GM12878 (cell line): ENCODE data around the gene MAGI2. TPM values are rescaled to one million over a fixed set of nuclear protein-coding genes. Genes with fewer than 3 reads are reported as not detected.

Experiments
- ATAC-seq: fragments of 200-7000 bp; cut with Tn5 transposase; 3 replicates; pipeline ENCODE4 v1.9.1; 2020; ENCODE audit warnings: mild to moderate bottlenecking, moderate library complexity
- BruUV-seq: library from RNA; stranded (reverse); fragments of 400-500 nt; replicated peaks from 2 replicates; lab custom pipeline; 2021; lab: Mats Ljungman, UMichigan
- CTCF ChIA-PET: fragments of 300-600 bp; sonication (Branson Sonifier 250); formaldehyde crosslinking; extraction: SDS; loops from one replicate; lab custom pipeline; 2021; ENCODE audit warnings: inconsistent platforms; lab: Yijun Ruan, JAX
- POLR2A ChIA-PET: fragments of 350-600 bp; formaldehyde crosslinking; extraction: SDS; loops from one replicate; lab custom pipeline; 2021; ENCODE audit warnings: inconsistent platforms; lab: Charles Lee
- RAD21 ChIA-PET: fragments of 300-600 bp; sonication (Branson Sonifier 250); formaldehyde crosslinking; loops from one replicate; lab custom pipeline; 2023; ENCODE audit warnings: antibody characterized with exemption; ENCODE audit not compliant: unreplicated experiment; lab: Charles Lee
- SMC1A ChIA-PET: fragments of 300-600 bp; sonication (Branson Sonifier 250); formaldehyde crosslinking; loops from one replicate; lab custom pipeline; 2023; ENCODE audit not compliant: unreplicated experiment, uncharacterized antibody; lab: Charles Lee
- DNase-seq: peaks from one replicate; pipeline ENCODE4 v3.0.0-alpha.2; 2011; ENCODE audit warnings: low read depth, low spot score
- FAIRE-seq: peaks from 3 replicates; lab custom pipeline; 2011; peaks lifted over from hg19 to GRCh38; lab: Jason Lieb, UNC
- H2AFZ ChIP-seq: 2 replicates; pipeline ENCODE4 v1.6.0; 2011; ENCODE audit warnings: low read depth, low read length, control low read depth; ENCODE audit not compliant: control insufficient read depth
- H3K27ac ChIP-seq: 2 replicates; pipeline ENCODE4 v1.5.1; 2011; ENCODE audit warnings: control low read depth; ENCODE audit not compliant: control insufficient read depth, insufficient read depth
- H3K27me3 ChIP-seq, 2 experiments: replicated peaks in 1 of 2; 2 replicates each; pipeline versions ENCODE4 v1.6.0 to v1.6.1; 2011; ENCODE audit warnings: low read length in 1 of 2; ENCODE audit not compliant: control insufficient read depth in 2 of 2, insufficient read depth in 2 of 2
- H3K36me3 ChIP-seq, 2 experiments: 2 replicates each; pipeline ENCODE4 v1.5.1; 2011; ENCODE audit warnings: low read length in 1 of 2; ENCODE audit not compliant: control insufficient read depth in 2 of 2, insufficient read depth in 2 of 2
- H3K4me1 ChIP-seq: 2 replicates; pipeline ENCODE4 v1.6.1; 2011; ENCODE audit warnings: mild to moderate bottlenecking, low read length, moderate library complexity, mixed read lengths; ENCODE audit not compliant: control insufficient read depth, insufficient read depth
- H3K4me2 ChIP-seq: 2 replicates; pipeline ENCODE4 v1.6.0; 2011; ENCODE audit warnings: control low read depth; ENCODE audit not compliant: control insufficient read depth, insufficient read depth
- H3K4me3 ChIP-seq: fragments of 200-600 bp; sonication (generic); 2 replicates; pipeline ENCODE4 v1.5.1; 2016
- H3K79me2 ChIP-seq: 2 replicates; pipeline ENCODE4 v1.6.0; 2011; ENCODE audit warnings: low read length; ENCODE audit not compliant: control insufficient read depth, insufficient read depth
- H3K9ac ChIP-seq: 2 replicates; pipeline ENCODE4 v1.8.0; 2011; ENCODE audit warnings: low read length, control low read depth, mixed read lengths; ENCODE audit not compliant: control insufficient read depth, insufficient read depth
- H3K9me3 ChIP-seq: replicated peaks from 3 replicates; pipeline ENCODE4 v1.5.1; 2011; ENCODE audit warnings: mild to moderate bottlenecking, low read length; ENCODE audit not compliant: control insufficient read depth, insufficient read depth
- H4K20me1 ChIP-seq: 2 replicates; pipeline ENCODE4 v1.6.0; 2011; ENCODE audit not compliant: control insufficient read depth, insufficient read depth
- CTCF ChIP-seq, 3 experiments: IDR thresholded peaks in 2 of 3; conservative IDR thresholded peaks in 1 of 3; 2 replicates each; pipeline ENCODE4 v1.5.1; 2011; ENCODE audit warnings: low read depth in 3 of 3, low read length in 3 of 3, mild to moderate bottlenecking in 3 of 3, control low read depth in 2 of 3, moderate library complexity in 2 of 3, inconsistent platforms in 1 of 3, mixed read lengths in 1 of 3; ENCODE audit not compliant: control insufficient read depth in 2 of 3, insufficient read depth in 1 of 3; ENCODE audit errors: extremely low read depth in 1 of 3
- RAD21 ChIP-seq: IDR thresholded peaks from 2 replicates; pipeline ENCODE4 v1.6.1; 2011; ENCODE audit warnings: mild to moderate bottlenecking, low read depth, low read length, moderate library complexity; ENCODE audit not compliant: insufficient read depth
- SMC3 ChIP-seq: IDR thresholded peaks from 2 replicates; pipeline ENCODE4 v1.6.1; 2011; ENCODE audit warnings: low read length, improper control_type of control experiment, borderline replicate concordance
- WGBS: methylation state at CpG from one replicate; pipeline ENCODE4 v1.1.6; 2016; ENCODE audit warnings: low lambda C conversion rate; ENCODE audit not compliant: insufficient replicate concordance, insufficient coverage; ENCODE audit errors: missing lambda C conversion rate; 5-methylcytosine and 5-hydroxymethylcytosine counted together
- in situ Hi-C: fragments of 300-500 bp; cut with MboI; formaldehyde crosslinking; loops from 9 replicates; pipeline ENCODE4 v1.14.3; 2018; ENCODE audit warnings: mixed read lengths
- intact Hi-C: fragments of 100-400 bp; cut with micrococcal nuclease; formaldehyde crosslinking; loops from one replicate; pipeline ENCODE4 v1.14.2; 2022; ENCODE audit not compliant: unreplicated experiment
- polyA plus RNA-seq, 11 experiments: library from polyadenylated mRNA; depleted of rRNA in 4 of 11; unstranded in 6 of 11; stranded (reverse) in 5 of 11; fragments of >200 nt; fragmentation: Nextera tagmentation in 4 of 11; fragmentation: Illumina TruSeq in 1 of 11; extraction: Ambion mirVana in 4 of 11; extraction: Trizol in 1 of 11; gene quantifications; 1 replicate in 1 of 11; 2 replicates in 10 of 11; pipeline versions ENCODE4 v1.2.1 to v1.2.3, GENCODE V29; 2011 to 2016; ENCODE audit warnings: inconsistent platforms in 2 of 11, missing spikeins in 2 of 11, low read depth in 1 of 11
- total RNA-seq, 4 experiments: library from RNA; depleted of rRNA in 3 of 4; stranded (reverse); fragments of >200 nt in 3 of 4; fragmentation: Illumina TruSeq in 1 of 4; extraction: Trizol in 1 of 4; gene quantifications; 2 replicates each; pipeline versions ENCODE4 v1.2.1 to v1.2.3, GENCODE V29; 2013 to 2021
- TF ChIP-seq, protein P1 (sequence below): IDR thresholded peaks from 2 replicates; pipeline ENCODE4 v1.6.1; 2011; ENCODE audit warnings: low read depth, mild to moderate bottlenecking, low read length, moderate library complexity, borderline replicate concordance; ENCODE audit errors: extremely low read depth

The MAGI2 gene
- total and polyA plus RNA-seq, 10 of the 15 experiments (the other 5 are each of a cell fraction or from before 2014, with no cell fraction given): 0.01 to 0.31 (median 0.05) TPM; not detected in 2

DNA sequence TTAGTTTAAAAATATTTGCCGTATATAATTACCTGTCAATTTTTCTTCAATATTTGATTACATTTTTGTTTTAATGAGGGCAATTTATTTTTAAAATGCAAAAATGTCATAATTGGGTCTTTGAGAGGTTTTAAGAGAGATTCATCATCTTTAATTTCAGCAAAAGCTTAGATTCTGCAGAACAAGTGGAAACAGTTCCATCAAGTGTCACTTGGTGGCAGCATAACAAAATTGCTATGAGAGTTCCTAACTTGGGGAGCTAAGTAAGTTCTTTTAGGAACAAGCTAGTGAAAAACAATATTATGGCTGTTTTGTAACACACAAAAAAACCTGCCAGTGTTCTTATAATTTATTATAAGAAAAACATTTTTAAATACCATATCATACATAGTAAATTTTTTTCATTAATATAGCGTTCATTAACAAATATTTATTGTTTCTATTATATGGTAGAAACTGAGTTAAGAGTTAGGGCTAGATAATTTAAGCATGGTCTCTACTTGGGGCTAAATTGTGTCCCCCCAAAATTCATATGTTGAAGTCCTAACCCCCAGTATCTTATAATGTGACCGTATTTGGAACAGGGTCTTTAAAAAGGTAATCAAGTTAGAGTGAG is 155.2 kb downstream of the MAGI2 start:
- H2AFZ ChIP-seq: no peak overlapping the region
- WGBS: 46% methylated on average over 3 of the region's 3 CpGs

More for the DNA sequence above, 155.2 kb downstream of the MAGI2 start:
- no peaks in the 10 kb centered on the region for H3K4me1 ChIP-seq
- no peak overlapping the region for H3K4me2 ChIP-seq
- no peaks in the 10 kb centered on the region for H3K27me3 ChIP-seq
- no peaks in the 10 kb centered on the region for H3K9me3 ChIP-seq
- TF ChIP-seq, protein P1, sequence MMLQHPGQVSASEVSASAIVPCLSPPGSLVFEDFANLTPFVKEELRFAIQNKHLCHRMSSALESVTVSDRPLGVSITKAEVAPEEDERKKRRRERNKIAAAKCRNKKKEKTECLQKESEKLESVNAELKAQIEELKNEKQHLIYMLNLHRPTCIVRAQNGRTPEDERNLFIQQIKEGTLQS: no peak
- TF ChIP-seq CTCF (IDR thresholded peaks at IDR 0.05 in 2 of 3, conservative IDR thresholded peaks at IDR 0.05 in 1 of 3; ENCODE audit: control insufficient read depth in 2 of 3, extremely low read depth in 1 of 3, insufficient read depth in 1 of 3, low read depth in 3 of 3, low read length in 3 of 3) (peak; percentile 59 to 70 (median 61)), SMC3 (peak; percentile 15; the same call in 1 of the 2 replicates), RAD21 (peak; percentile 59; the same call in 1 of the 2 replicates)
- TF ChIP-seq, all 136 proteins: peak for 3
- ChIA-PET CTCF (interaction anchor here (0.6 to 2.1 kb wide), 22 partner anchors 9 to 1533 kb away, joined by 3 to 15 read pairs (median 4); no protein-coding TSS in a partner anchor), RAD21 (interaction anchor here (0.8 to 1.0 kb wide), 2 partner anchors 714 to 750 kb away, joined by 3 read pairs; no protein-coding TSS in a partner anchor), SMC1A (interaction anchor here (0.7 to 1.3 kb wide), 3 partner anchors 9 to 36 kb away, joined by 3 to 4 read pairs (median 3); no protein-coding TSS in a partner anchor), POLR2A (no interaction called here)
- no TSS peak for BruUV-seq
- no peak overlapping the region for H3K4me3 ChIP-seq
- no peaks in the 10 kb centered on the region for H3K79me2 ChIP-seq
- FAIRE-seq (peak; percentile 68), DNase-seq (no peak), ATAC-seq (peak; percentile 52; the same call in 1 of the 3 replicates)
- H3K9ac ChIP-seq: no peak overlapping the region
- in situ Hi-C loops: loop anchor here (25.0 kb wide), 1 partner anchor 714 kb away; no protein-coding TSS in a partner anchor
- H3K27ac ChIP-seq: no peak overlapping the region
- no peaks in the 10 kb centered on the region for H3K36me3 ChIP-seq
- H4K20me1 ChIP-seq: no peaks in the 10 kb centered on the region
- intact Hi-C loops: loop anchor here (5.0 kb wide), 2 partner anchors 444 to 719 kb away; no protein-coding TSS in a partner anchor
